NK-92 (cell line): ENCODE measurements around the gene PSMB7.

Experiments
- DNase-seq: peaks from one replicate; lab custom pipeline; 2025; ENCODE audit not compliant: unreplicated experiment; lab: John Stamatoyannopoulos, UW

PSMB7 gene

DNA sequence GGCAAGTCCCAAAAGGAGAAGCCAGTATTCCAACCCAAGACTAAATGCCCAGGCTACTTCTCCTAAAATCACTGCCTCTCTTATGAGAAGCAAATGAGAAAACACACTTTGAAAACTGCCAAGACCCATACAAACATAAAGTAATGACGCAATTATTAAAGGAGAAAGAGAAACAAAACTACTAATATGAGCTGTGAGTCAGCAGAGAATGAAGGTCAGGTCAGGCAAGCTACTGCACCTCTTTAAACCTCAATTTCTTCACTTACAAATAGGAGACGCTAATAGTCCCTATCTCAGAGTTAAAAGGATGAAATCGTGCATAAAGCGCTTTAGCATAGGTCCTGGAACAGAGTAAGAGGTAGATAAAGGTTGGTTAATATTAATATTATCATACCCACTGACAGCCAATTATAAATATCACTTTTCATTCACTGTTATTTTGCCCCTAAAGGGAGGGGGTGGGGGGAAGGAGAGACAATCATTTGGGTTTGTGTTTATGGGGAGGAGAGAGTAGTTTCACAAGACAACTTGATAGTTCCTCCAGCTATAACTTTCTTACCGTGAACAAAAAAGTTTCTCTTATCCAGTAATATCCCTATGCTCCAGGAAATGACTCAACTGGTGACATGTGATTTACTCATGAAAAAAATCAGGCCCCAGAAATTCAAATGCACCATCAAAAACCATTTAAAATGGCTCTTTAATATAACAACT lies 3.6 kb downstream of the PSMB7 start:
- DNase-seq = no peak

DNA sequence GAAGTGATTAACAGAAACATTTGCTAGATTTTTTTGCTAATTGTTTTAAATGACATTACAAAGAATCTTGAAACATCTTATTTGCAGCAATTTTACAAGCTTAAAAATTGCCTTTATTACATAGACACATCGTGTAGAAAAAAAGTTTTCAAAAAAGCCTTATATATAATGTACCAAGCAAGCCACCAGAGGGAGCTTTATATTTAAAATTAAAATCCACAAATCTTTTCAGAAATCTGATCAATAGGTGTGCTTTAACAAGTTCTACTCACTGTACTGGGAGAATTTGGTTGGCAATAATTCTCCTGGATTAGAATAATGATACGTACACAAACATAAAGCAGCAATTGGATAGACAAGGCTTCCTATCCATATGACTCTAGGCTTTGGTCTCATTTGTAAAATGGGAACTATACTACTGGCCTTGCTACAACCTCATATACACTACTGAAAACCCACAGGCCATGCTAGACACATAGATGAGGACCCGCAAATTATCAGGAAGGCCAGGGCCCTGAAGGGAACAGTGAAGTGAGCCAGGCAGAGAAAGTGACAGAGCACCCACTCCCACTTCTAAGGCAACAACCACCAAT lies 4.8 kb downstream of the PSMB7 start:
- DNase-seq = no peak

DNA sequence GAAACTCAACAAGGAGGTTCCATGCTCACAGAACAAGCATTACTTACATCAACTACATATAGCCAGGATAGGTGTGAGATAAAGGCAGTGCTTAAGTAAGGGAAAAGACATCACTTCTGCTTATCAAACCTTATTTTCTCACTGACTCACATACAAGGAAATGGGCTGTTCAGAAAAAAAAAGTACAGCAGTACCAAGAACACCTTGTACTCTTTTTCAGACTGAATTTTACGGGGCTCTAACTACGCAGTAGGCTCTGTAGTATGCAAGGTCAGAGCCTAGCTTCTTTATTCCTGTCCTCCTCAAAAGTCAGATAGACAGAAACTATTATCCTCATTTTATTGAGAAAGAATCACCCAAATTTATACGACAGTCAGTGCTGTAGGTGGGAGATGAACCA lies 5.8 kb downstream of the PSMB7 start:
- no peak for DNase-seq

DNA sequence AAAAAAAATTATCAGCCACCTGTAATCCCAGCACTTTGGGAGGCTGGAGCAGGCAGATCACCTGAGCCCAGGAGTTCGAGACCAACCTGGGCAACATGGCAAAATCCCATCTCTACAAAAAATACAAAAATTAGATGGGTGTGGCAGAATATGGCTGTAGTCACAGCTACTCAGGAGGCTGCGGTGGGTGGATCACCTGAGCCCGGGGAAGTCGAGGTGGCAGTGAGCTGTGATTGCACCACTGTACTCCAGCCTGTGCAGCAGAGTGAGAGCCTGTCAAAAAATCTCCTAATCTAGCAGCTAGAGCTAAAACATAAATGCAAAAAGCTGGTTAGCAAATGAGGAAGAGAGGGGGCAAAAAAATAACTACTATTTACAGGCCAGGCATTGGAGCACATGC lies 12.0 kb downstream of the PSMB7 start:
- no peak for DNase-seq

DNA sequence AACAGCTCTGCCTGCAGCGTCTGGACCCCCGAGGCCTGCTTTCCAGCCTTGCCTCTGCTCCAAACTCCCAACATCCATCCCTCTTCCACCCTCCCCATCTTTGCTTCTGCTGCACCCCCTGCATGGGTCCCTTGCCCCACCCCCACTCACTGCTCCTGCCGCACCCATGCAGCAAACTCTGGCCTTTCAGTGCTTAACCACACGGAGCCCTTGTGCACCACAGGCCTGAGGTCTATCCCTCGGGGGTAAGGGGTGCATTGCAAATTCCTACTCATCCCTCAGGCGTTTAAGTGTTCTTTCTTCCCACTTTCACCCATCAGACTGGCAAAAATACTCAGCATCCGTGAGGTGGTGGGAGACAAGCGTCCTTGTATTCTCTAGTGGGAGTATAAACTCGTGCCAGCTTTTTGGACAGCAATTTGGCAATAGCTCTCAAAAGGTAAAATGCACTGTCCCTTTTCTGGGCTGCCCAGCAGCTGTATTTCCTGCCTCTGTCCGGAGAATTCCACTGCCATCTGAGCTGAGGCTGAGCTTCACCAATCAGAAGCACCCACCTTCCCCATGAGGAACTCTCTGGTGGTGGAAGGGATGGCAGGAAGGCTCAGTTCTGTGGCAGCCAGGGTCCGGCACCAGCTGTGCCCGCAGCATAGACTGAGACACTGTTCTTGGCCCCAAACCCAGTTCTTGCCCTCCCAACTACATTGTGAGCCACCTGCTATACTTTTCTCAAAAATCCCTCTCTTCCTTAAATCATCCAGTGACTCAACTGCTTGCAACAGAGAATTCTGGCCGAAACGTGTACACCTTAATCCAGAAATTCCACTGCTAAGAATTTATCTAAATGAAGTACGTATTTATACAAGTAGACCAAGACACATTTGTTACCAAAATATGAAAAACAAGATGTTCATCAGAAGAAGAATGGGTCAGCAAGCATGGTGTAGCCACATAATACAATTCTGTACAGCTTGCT lies 15.0 kb downstream of the PSMB7 start:
- DNase-seq = no peak

DNA sequence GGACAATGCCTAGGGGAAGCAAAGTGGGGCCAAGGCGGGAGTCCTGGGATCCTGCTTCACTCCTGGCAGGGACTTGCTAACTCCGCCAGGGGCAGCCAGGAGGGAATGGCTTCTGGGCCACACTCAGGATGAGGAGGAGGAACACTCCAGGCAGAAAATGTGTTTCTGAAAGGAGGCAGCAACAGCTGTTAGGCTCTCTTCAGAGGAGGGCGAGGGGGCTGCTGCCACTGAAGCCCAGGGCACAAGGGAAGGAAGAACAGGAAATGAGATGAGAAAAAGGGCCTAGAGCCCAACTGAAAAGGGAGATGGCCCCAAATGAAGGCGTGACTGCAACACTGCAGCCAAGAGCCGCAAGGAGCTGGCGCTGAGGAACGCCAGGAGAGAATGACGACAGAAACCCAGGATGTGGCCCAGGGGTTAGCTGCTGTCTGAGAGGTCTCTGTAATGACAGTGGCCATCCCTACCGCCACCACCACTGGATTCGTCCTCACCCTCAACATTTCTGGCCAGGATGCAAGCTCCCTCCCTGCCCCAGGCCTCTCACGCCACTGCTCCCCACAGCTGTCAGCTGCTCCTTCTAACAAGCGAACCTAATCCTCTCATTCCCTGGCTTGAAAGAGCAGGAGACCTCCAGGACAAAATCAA lies 15.8 kb downstream of the PSMB7 start:
- DNase-seq = no peak

DNA sequence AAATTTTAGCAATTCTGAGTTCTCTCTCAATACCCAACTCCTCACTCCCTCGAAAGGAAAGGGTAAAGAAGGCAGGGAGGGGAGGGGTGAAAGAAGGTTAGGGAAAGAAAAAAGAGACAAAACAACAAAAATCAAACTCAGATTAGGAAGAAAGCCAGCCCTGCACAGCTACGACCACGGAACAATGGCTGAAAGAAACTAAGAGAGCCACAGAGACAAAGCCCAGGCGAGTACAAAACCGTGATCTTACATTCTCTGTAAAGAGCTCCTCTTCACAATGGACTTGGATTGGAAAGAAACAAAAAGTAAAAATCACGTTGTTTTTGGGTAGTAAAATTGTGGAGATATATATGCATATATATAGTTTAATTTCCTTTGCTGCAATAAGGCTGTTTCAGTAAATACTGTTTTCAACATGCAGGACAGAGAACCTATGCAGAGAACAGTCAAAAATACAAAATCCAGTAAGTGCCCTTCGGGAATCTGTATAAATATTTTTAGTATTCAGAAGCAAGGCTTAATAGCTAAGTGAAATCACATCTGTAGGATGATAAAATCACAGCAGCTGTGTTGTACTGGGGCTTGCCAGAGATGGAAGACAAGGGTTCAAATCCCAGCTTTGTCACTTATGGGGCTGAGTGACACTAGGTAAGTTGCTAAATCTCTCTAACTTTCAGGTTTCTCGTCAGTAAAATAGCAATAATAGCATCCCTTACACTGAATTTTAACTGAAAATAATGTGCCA lies 16.9 kb downstream of the PSMB7 start:
- no peak for DNase-seq

DNA sequence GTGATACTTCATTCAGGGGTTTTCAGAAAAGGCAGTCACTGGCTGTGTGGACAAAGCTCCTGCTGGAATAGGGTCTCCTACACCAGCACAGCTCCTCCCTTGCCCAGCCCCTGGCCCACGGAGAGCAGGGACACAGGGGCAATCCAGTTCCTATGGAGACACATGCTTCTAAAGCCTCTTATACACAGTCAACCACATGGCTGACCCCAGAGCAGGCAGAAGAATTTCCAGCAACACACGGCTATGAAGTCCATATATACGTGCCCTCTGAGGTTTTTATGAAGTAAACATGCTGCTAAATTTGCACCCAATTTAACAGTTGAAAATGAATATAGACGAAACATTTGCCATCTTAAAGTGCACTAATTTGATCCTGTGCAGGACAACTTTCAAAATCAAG lies 19.4 kb downstream of the PSMB7 start:
- DNase-seq = no peak

DNA sequence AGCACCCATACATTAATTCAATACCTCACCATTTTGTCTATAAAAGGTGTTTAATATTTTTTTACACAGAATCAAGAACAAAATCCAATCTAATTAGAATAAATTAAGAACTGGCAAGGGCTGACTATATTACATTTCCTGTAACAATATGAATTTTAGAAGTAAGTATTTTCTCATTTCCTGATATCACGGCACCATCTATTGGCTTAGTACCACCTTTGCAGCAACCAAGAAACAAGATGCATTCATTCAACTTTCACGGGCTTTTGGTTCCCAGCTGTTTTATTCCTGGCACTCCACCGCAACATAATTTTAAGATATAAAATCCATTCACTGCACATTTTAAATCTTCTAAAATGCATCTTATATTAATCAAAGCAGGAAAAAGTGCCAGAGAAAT lies 20.6 kb downstream of the PSMB7 start:
- DNase-seq = no peak

DNA sequence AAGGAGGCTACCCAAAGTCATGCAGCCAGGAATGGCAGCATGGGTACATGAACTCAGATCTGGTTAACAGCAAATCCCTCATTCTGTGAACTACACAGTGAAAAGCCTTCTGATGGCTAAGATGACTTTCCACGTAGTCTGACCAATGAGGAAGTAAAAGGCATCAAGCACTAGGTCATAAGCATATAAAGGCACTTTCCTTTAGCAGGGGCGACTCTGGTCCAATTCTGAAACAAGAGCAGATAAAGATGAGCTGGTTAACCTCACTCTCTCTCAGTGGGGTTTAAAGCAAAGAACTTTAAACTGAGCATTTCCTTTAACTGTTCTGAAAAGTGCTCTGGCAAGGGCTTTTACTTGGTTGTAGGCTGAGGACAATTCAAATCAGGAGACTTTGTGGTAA lies 21.1 kb downstream of the PSMB7 start:
- DNase-seq = no peak

DNA sequence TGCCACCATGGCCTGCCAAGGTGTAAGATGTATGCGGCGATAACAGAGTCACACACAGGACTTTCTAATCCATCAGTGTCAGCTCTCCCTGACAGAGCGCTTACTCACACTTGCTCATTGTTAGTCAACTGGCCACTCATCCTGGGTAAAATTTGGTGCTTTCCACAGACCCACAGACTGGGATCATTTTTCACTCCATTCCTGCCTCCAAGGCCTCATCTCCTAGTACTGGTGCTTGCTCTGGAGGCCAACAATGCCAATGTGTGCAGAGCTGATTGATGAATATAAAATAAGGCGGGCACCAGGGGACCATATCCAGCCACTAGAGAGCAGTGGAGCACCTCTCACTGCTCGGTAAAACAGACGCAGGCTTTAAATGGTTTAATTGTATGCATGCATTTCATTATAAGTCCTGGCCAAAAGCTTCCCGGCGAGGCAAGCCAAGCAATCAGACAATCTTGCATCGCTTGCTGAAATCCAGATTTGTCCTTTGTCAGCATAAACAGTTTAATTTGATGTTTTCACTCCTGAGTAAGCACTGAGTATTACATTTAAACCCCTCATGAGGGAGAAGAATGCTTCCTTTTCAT lies 22.3 kb downstream of the PSMB7 start:
- DNase-seq = no peak

DNA sequence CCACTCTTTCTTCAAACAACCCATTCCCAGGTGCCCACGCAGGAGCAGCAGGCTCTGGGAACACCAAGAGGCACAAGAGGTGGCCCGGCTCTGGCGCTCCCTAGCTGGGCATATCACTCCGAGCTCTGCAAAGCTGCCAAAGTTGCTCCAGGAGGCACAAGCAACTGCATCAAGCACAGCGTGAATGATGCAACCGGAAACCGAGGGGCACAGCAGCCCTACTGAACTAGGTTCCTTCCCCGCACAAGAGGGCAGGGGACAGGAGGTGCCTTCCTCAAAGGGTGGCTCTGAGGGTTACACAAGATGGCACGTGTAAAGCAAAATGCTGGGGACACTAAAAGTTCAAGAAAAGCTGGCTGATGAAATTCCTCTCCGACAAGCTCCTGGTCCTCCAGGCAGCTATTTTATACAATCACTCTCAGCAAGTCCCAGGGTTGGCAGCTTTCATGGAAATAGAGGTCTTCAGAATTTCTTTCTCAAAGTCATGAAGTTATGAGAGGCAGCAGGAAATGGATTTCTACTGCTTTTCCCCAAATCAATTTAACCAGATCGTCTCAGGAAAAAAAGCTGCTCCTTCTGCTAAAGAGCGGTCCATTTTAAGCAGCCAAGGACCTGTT lies 22.9 kb downstream of the PSMB7 start:
- no peak for DNase-seq

DNA sequence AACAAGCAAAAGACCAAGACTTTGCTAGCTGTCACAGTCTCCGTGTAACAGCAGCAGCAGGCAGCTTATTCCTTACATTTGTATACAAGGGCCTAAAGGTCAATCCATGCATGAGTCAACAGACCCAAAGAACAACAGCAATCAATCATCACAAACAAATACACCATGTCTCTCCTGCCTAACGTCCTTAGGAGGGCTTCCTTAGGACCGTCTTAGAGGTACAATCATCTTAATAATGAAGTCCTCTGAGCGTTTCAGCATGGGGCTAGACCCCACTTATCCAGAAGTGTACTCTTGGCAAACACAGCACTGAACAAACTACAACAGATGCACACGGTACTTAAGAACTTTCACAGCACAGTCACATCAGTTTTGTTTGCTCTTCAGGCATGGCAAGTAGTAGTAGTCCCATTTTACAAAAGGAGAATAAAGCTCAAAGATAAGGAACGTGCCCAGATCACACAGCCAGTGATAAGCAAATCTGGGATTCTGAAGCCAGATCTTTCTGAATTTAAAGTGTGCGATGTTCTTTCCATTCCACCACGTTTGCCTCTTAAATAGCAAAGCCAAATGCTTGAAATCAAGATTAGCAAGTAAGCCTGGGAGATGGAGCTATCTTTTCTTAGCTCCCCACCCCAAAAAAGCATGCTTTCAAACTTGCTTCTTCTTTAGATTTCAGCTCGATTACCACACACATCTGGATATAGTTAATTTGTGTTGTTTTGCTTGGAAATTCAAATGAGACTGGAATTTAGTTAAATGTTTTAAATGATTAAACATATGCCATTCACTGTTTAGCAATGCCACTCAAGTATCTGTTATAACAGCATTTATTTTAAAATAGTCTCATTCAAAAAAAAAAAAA lies 24.2 kb downstream of the PSMB7 start:
- DNase-seq = no peak

DNA sequence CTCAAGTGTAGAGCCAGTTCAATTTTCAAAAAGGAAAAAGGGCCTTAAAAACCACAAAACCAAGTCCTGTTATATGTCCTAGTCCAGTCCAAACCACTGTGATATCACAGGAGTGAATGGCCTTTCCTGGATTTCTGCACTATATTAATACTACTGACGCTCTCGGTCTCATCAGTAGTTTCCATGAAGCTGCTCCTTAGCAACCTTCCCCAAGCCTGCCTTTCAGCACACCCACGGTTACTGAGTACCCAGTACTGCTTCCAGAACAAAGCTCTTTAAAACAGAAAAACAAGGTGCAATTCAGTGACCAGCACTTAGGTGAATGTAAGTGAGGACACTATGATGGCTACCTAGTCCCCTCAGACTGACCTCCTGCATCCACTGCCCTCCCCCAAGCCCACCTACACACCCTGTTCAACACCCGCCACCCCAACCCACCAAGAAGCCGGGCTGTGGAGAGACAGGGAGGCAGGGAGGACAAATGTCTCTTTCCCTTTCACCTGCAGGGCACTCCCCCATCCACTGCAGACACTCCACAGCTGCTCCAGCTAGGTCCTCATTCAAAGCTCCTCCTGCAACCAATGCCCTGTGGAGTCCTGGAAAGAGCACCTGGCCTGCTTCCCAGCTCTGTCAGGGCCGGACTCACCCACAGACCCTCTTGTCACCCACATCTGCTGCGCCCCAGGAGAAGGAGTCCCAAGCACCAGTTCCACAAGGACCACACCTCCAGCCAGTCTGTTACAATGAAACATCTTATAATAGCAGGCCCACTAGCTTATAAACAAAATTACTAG lies 25.9 kb downstream of the PSMB7 start:
- no peak for DNase-seq

DNA sequence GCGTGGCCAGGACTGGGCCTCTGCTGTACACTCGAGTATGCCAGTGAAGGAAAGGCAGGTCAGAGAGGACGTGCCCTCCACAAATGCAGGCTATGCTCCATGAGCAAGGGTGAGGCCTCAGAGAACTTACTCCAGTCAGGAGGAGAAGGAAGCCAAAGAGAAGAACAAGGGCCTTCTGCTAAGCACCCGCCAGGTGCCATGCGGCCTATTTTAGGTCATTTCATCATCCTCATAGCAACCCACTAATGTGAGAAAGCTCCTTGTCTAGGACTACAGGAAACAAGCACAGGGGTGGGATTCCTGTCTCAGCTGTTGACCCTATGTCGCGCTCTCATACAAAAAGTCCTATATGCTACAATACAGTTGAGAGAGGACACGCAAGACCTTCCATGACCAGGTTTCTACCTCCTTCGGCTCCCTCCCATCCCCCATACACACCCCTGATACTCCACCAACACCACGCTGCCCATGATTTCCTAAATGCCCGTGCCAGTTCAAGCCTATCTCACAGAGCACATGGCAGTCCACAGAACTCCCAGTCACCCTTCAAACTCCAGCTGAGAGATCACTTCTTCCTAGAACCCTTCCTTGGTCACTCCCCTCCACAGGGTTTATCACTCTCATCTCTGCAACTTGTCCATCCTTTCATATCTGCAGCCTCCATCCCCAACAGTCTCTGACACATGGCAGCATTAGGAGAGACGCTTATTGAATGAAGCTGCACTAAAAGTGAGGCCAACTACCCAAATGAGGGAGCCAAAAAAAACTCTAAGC lies 26.8 kb downstream of the PSMB7 start:
- DNase-seq = no peak

DNA sequence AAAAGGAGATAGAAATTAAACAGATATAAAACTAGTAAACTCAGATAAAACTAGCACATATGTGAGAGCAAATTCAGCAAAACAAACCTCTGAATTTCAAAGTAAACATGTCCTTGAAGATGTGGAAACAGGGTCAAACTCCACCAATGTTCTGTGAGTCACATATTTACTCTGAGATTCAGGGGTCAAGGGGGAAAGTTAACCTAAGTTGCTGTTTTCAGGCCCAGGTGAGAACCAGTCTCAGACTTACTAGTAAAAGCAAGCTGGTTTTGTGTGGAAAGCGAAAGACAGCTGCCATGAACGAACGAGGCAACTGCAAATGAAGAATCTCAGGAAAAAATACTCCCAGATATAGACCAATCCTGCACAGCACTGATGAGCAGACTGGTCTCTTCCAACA lies 29.0 kb downstream of the PSMB7 start:
- DNase-seq = no peak

DNA sequence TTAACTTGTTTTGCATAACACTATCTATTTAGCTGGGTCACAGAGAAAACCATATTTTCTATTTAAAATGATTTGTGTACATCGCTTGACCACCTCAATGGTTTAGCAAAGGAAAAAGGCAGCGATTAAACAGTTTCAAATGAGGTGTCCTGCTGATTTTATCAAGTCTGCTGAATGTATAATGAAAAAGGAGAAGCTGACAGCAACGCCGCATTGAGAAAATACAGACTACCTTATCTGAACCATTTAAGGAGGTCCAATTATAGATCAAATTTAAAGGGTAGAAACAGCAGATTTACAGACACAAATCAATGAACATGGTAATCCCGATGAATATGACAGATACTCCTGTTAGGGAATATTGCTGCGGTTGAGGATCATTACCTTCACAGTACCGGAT lies 29.6 kb downstream of the PSMB7 start:
- DNase-seq = no peak
